Loucy (cell line): ENCODE measurements around the gene C1QTNF1.
"Not testable (repeated sequence)": the region's sequence is repeated elsewhere in the genome, so short reads cannot be mapped to it uniquely, and the experiment has no call there.

Experiments used
- H2AFZ ChIP-seq: fragments of 200-600 bp; sonication (generic); 2 replicates; pipeline ENCODE4 v1.6.0; 2016; ENCODE audit warnings: antibody characterized with exemption, mild to moderate bottlenecking, low read length, moderate library complexity
- H3F3A ChIP-seq: fragments of 200-600 bp; 2 replicates; pipeline ENCODE4 v1.6.0; 2016; ENCODE audit warnings: antibody characterized with exemption, low read depth, mild to moderate bottlenecking
- H3K27me3 ChIP-seq: fragments of 200-600 bp; sonication (generic); 2 replicates; pipeline ENCODE4 v1.6.1; 2014; ENCODE audit warnings: low read length, mild to moderate bottlenecking; ENCODE audit not compliant: insufficient read depth, poor library complexity, severe bottlenecking
- H3K36me3 ChIP-seq: fragments of 200-600 bp; sonication (generic); 2 replicates; pipeline ENCODE4 v1.6.1; 2016; ENCODE audit warnings: low read length; ENCODE audit not compliant: insufficient read depth
- H3K4me1 ChIP-seq: fragments of 200-600 bp; sonication (generic); 2 replicates; pipeline ENCODE4 v1.5.1; 2014; ENCODE audit warnings: low read length, mild to moderate bottlenecking; ENCODE audit not compliant: insufficient read depth, poor library complexity, severe bottlenecking
- H3K4me2 ChIP-seq: fragments of 200-600 bp; sonication (generic); 2 replicates; pipeline ENCODE4 v1.6.0; 2014; ENCODE audit warnings: antibody characterized with exemption, low read length, low read depth, mild to moderate bottlenecking; ENCODE audit not compliant: poor library complexity, severe bottlenecking
- H3K4me3 ChIP-seq: fragments of 200-600 bp; sonication (generic); 2 replicates; pipeline ENCODE4 v1.5.1; 2014; ENCODE audit warnings: low read length, mild to moderate bottlenecking, mixed read lengths; ENCODE audit not compliant: poor library complexity, severe bottlenecking
- H3K79me2 ChIP-seq: fragments of 200-600 bp; sonication (generic); 2 replicates; pipeline ENCODE4 v1.6.1; 2014; ENCODE audit warnings: low read length; ENCODE audit not compliant: insufficient read depth
- H3K9ac ChIP-seq: fragments of 200-600 bp; sonication (generic); 2 replicates; pipeline ENCODE4 v1.6.0; 2014; ENCODE audit warnings: mild to moderate bottlenecking, low read depth, low read length, moderate library complexity; ENCODE audit not compliant: poor library complexity, severe bottlenecking
- H3K9me2 ChIP-seq: fragments of 200-600 bp; sonication (generic); replicated peaks from 2 replicates; pipeline ENCODE4 v1.6.1; 2016; ENCODE audit warnings: low read depth, low read length, mixed read lengths
- H3K9me3 ChIP-seq: fragments of 200-600 bp; sonication (generic); 2 replicates; pipeline ENCODE4 v1.6.1; 2014; ENCODE audit warnings: mild to moderate bottlenecking, antibody characterized with exemption, low read length, low read depth; ENCODE audit not compliant: insufficient read depth
- H4K20me1 ChIP-seq: fragments of 200-600 bp; sonication (generic); 2 replicates; pipeline ENCODE4 v1.6.0; 2014; ENCODE audit warnings: antibody characterized with exemption, low read length, mild to moderate bottlenecking; ENCODE audit not compliant: insufficient read depth, poor library complexity, severe bottlenecking
- CTCF ChIP-seq: fragments of 200-600 bp; sonication (generic); conservative IDR thresholded peaks from 2 replicates; pipeline ENCODE4 v1.5.1; 2014; ENCODE audit warnings: mild to moderate bottlenecking, antibody characterized with exemption, low read length
- EZH2phosphoT487 ChIP-seq: fragments of 200-600 bp; IDR thresholded peaks from 2 replicates; pipeline ENCODE4 v1.6.1; 2018; ENCODE audit warnings: antibody characterized with exemption, mild to moderate bottlenecking, moderate library complexity, borderline replicate concordance

Gene C1QTNF1

GRCh38 chr17:79073016-79073705, 49.2 kb downstream of the C1QTNF1 start:
- Histone ChIP-seq H3K36me3 (no peaks in the 10 kb centered on the region), H3F3A (no peaks in the 10 kb centered on the region), H4K20me1 (peaks cover 4% of the 10 kb centered on the region), H3K9me2 (no peaks in the 10 kb centered on the region), H3K27me3 (no peaks in the 10 kb centered on the region), H3K4me2 (no peak overlapping the region), H2AFZ (0 out of 2 replicates have a peak overlapping the region, but pooled peaks have one; percentile 48), H3K4me1 (peaks cover 15% of the 10 kb centered on the region), H3K9ac (no peak overlapping the region), H3K9me3 (no peaks in the 10 kb centered on the region), H3K79me2 (peaks cover 11% of the 10 kb centered on the region; the same call in 1 of the 2 replicates), H3K4me3 (no peak overlapping the region)
- no peak for TF ChIP-seq CTCF
- no peak for TF ChIP-seq EZH2phosphoT487

- Histone ChIP-seq H3F3A (no peaks in the 10 kb centered on the region), H3K4me1 (peaks cover 15% of the 10 kb centered on the region), H3K27me3 (no peaks in the 10 kb centered on the region), H3K79me2 (peaks cover 11% of the 10 kb centered on the region; the same call in 1 of the 2 replicates), H3K9me3 (no peaks in the 10 kb centered on the region), H3K9ac (no peak overlapping the region), H4K20me1 (peaks cover 4% of the 10 kb centered on the region), H3K4me3 (no peak overlapping the region), H3K9me2 (no peaks in the 10 kb centered on the region), H2AFZ (peak overlapping the region; percentile 48; the same call in 1 of the 2 replicates), H3K4me2 (no peak overlapping the region), H3K36me3 (no peaks in the 10 kb centered on the region)
- TF ChIP-seq EZH2phosphoT487 (no peak), CTCF (no peak)
Measured at GRCh38 chr17:79073706-79074088, 49.7 kb downstream of the C1QTNF1 start.

- Histone ChIP-seq H3K79me2 (peaks cover 11% of the 10 kb centered on the region; the same call in 1 of the 2 replicates), H3K4me2 (peak overlapping the region; percentile 72), H2AFZ (peak overlapping the region; percentile 94), H3K4me3 (peak overlapping the region; percentile 77), H3K4me1 (peaks cover 15% of the 10 kb centered on the region)
- not testable (repeated sequence) for H3K36me3 ChIP-seq, H3K9ac ChIP-seq, H3F3A ChIP-seq, H3K27me3 ChIP-seq, H3K9me3 ChIP-seq, H3K9me2 ChIP-seq, H4K20me1 ChIP-seq
Measured at GRCh38 chr17:79074121-79074648, 50.2 kb downstream of the C1QTNF1 start.
